MM.1S (cell line): Measurements from ENCODE around the gene ZIC2.

Experiments used
- DNase-seq: peaks from one replicate; pipeline ENCODE4 v3.0.0-alpha.2; 2015
- H2AFZ ChIP-seq: fragments of 300-600 bp; sonication (generic); 2 replicates; pipeline ENCODE4 v1.6.0; 2016; ENCODE audit warnings: antibody characterized with exemption, low read length
- H3F3A ChIP-seq: fragments of 300-600 bp; sonication (generic); 2 replicates; pipeline ENCODE4 v1.6.1; 2016; ENCODE audit warnings: mild to moderate bottlenecking, antibody characterized with exemption, low read length, moderate library complexity, mixed read lengths; ENCODE audit not compliant: insufficient read depth
- H3K27ac ChIP-seq: fragments of 300-600 bp; sonication (generic); 2 replicates; pipeline ENCODE4 v1.5.1; 2016; ENCODE audit warnings: mild to moderate bottlenecking, low read length
- H3K27me3 ChIP-seq: fragments of 300-600 bp; sonication (generic); replicated peaks from 2 replicates; pipeline ENCODE4 v1.6.0; 2016; ENCODE audit warnings: low read length; ENCODE audit not compliant: insufficient read depth
- H3K36me3 ChIP-seq: fragments of 300-600 bp; sonication (generic); replicated peaks from 2 replicates; pipeline ENCODE4 v1.6.1; 2016; ENCODE audit warnings: mild to moderate bottlenecking, low read length, mixed read lengths; ENCODE audit not compliant: insufficient read depth
- H3K4me1 ChIP-seq: fragments of 300-600 bp; sonication (generic); 2 replicates; pipeline ENCODE4 v1.6.1; 2016; ENCODE audit warnings: low read length, mixed read lengths
- H3K4me2 ChIP-seq: fragments of 300-600 bp; sonication (generic); 2 replicates; pipeline ENCODE4 v1.6.0; 2016; ENCODE audit warnings: low read depth, low read length
- H3K4me3 ChIP-seq: fragments of 300-600 bp; sonication (generic); 2 replicates; pipeline ENCODE4 v1.5.1; 2016; ENCODE audit warnings: low read length, mixed read lengths
- H3K79me2 ChIP-seq: fragments of 300-600 bp; sonication (generic); 2 replicates; pipeline ENCODE4 v1.6.1; 2016; ENCODE audit warnings: mixed run types, low read length, mixed read lengths
- H3K9ac ChIP-seq: fragments of 300-600 bp; sonication (generic); 2 replicates; pipeline ENCODE4 v1.6.1; 2016; ENCODE audit warnings: low read length, mixed read lengths
- H3K9me2 ChIP-seq: fragments of 300-600 bp; sonication (generic); replicated peaks from 2 replicates; pipeline ENCODE4 v1.6.1; 2016; ENCODE audit warnings: mild to moderate bottlenecking, low read length, mixed read lengths; ENCODE audit not compliant: insufficient read depth
- H3K9me3 ChIP-seq: fragments of 300-600 bp; sonication (generic); replicated peaks from 2 replicates; pipeline ENCODE4 v1.6.1; 2016; ENCODE audit warnings: mild to moderate bottlenecking, low read length, mixed read lengths; ENCODE audit not compliant: insufficient read depth
- H4K20me1 ChIP-seq: fragments of 300-600 bp; sonication (generic); 2 replicates; pipeline ENCODE4 v1.6.1; 2016; ENCODE audit warnings: mild to moderate bottlenecking, low read length, moderate library complexity, mixed read lengths; ENCODE audit not compliant: insufficient read depth
- CTCF ChIP-seq: fragments of 300-600 bp; sonication (generic); IDR thresholded peaks from 2 replicates; pipeline ENCODE4 v1.5.1; 2016; ENCODE audit warnings: antibody characterized with exemption, low read length, mixed read lengths
- EZH2 ChIP-seq: fragments of 300-600 bp; sonication (generic); optimal IDR thresholded peaks from 2 replicates; pipeline ENCODE3; 2017; ENCODE audit warnings: low read depth, mild to moderate bottlenecking, antibody characterized with exemption, low read length, mixed read lengths
- EZH2phosphoT487 ChIP-seq: fragments of 300-600 bp; sonication (generic); IDR thresholded peaks from 2 replicates; pipeline ENCODE4 v1.6.1; 2018; ENCODE audit warnings: antibody characterized with exemption, low read length

The ZIC2 gene

GRCh38 chr13:99965329-99966000, 16.1 kb upstream of the ZIC2 start:
- no peak for DNase-seq
- no peak overlapping the region for H3K27ac ChIP-seq
- no peaks in the 10 kb centered on the region for H3K9me3 ChIP-seq
- no peak overlapping the region for H3K4me3 ChIP-seq
- H3K36me3 ChIP-seq, result no peaks in the 10 kb centered on the region
- no peak overlapping the region for H2AFZ ChIP-seq
- no peaks in the 10 kb centered on the region for H3F3A ChIP-seq
- no peak overlapping the region for H3K9ac ChIP-seq
- TF ChIP-seq EZH2 (no peak), EZH2phosphoT487 (no peak), CTCF (no peak)
- H4K20me1 ChIP-seq, result no peaks in the 10 kb centered on the region
- H3K79me2 ChIP-seq, result no peaks in the 10 kb centered on the region
- no peak overlapping the region for H3K4me2 ChIP-seq
- no peaks in the 10 kb centered on the region for H3K4me1 ChIP-seq
- H3K27me3 ChIP-seq, result no peaks in the 10 kb centered on the region
- no peaks in the 10 kb centered on the region for H3K9me2 ChIP-seq

DNA sequence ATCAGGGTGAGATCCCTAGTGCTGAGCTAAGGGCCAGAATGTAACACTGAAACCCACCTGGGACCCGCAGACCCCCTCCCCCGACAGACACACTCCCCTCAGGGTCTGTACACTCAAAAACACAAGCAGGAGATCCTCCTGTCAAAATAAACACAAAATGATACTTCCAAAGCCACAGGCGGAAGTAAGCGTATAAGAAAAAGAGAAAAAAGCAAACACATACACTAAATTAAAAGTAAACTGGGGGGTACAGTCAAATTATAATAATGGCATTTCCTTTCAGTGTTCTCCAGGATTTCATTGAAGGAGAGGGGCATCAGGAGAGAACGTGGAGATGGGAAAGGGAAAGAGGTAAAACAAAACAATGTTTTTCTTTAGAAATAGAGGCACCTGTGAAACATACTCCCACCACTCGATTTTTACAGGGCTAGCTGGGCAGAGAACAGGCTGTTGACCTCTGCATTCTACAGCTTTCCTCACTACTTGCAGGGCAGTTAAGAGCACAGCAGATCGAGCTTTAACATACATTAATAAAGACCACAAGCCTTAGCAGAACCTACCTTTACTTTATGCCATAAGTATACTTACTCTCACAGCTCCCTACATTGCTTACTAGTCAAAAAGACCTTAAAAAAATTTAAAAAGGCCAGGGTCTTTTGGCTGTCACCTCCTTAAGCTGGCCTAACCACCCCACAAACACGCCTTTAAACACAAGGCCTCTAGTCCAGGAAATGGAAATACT, 15.3 kb upstream of the ZIC2 start:
- Histone ChIP-seq H3F3A (no peaks in the 10 kb centered on the region), H4K20me1 (no peaks in the 10 kb centered on the region), H3K27me3 (no peaks in the 10 kb centered on the region), H3K9ac (no peak overlapping the region), H3K9me2 (no peaks in the 10 kb centered on the region), H3K27ac (no peak overlapping the region), H2AFZ (no peak overlapping the region), H3K4me1 (no peaks in the 10 kb centered on the region), H3K9me3 (no peaks in the 10 kb centered on the region), H3K36me3 (no peaks in the 10 kb centered on the region), H3K79me2 (no peaks in the 10 kb centered on the region), H3K4me3 (no peak overlapping the region), H3K4me2 (no peak overlapping the region)
- no peak for DNase-seq
- TF ChIP-seq CTCF, result no peak
- TF ChIP-seq EZH2, result no peak
- TF ChIP-seq EZH2phosphoT487, result no peak

- no peak overlapping the region for H2AFZ ChIP-seq
- no peaks in the 10 kb centered on the region for H3F3A ChIP-seq
- no peaks in the 10 kb centered on the region for H3K36me3 ChIP-seq
- H3K27me3 ChIP-seq, result peaks cover 1% of the 10 kb centered on the region; the same call in 1 of the 2 replicates
- no peaks in the 10 kb centered on the region for H3K9me2 ChIP-seq
- H3K4me2 ChIP-seq, result no peak overlapping the region
- no peaks in the 10 kb centered on the region for H4K20me1 ChIP-seq
- no peaks in the 10 kb centered on the region for H3K4me1 ChIP-seq
- no peak for TF ChIP-seq CTCF
- H3K9ac ChIP-seq, result no peak overlapping the region
- H3K79me2 ChIP-seq, result no peaks in the 10 kb centered on the region
- DNase-seq, result no peak
- no peaks in the 10 kb centered on the region for H3K9me3 ChIP-seq
- no peak overlapping the region for H3K4me3 ChIP-seq
- H3K27ac ChIP-seq, result no peak overlapping the region
Measured at GRCh38 chr13:99967498-99967868, 14.1 kb upstream of the ZIC2 start.
